ENCODE measurements around the gene ARHGEF9.

DNA sequence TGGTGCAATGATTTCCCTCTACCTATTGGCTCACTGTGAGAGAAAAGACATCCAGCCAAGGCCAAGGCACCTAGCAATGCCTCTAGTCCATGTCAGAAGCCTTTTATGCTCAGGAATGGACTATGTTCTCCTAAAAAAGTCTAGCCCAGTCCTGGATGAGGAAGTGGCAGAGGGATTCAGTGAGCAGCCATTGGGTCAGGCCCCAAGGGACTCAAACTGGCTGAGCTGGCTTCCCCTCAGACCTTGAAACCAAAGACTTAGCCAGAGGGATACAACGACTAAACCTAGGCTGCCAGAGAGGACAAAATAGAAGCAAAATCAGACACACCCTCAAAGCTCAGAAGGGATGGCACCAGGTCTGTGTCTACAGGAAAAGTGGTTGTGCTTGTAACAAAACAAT, 49.1 kb downstream of the ARHGEF9 start:
- TF ChIP-seq CTCF (IDR thresholded peaks at IDR 0.05) (no peak), POLR2AphosphoS5 (IDR thresholded peaks at IDR 0.05) (no peak)

Data from suprapubic skin (tissue), 3 donors.